ENCODE data around the gene ITK.

ITK gene

GRCh38 chr5:157283434-157283833, 102.8 kb downstream of the ITK start:
- TF ChIP-seq YY1 (IDR thresholded peaks at IDR 0.05; ENCODE audit: low read depth) (no peak), CEBPB (IDR thresholded peaks at IDR 0.05) (no peak), MAX (IDR thresholded peaks at IDR 0.05) (no peak), EGR1 (IDR thresholded peaks at IDR 0.05) (no peak), TEAD4 (IDR thresholded peaks at IDR 0.05) (no peak), REST (IDR thresholded peaks at IDR 0.05; ENCODE audit: low read depth) (no peak), ZBTB7A (IDR thresholded peaks at IDR 0.05; ENCODE audit: low read depth) (no peak), NFIC (IDR thresholded peaks at IDR 0.05) (no peak), CREB1 (IDR thresholded peaks at IDR 0.05; ENCODE audit: low read depth) (no peak), TCF12 (IDR thresholded peaks at IDR 0.05; ENCODE audit: low read depth) (no peak), FOXM1 (IDR thresholded peaks at IDR 0.05; ENCODE audit: borderline replicate concordance, low read depth) (no peak), RAD21 (IDR thresholded peaks at IDR 0.05; ENCODE audit: low read depth) (no peak), TAF1 (IDR thresholded peaks at IDR 0.05; ENCODE audit: low read depth) (no peak), EP300 (IDR thresholded peaks at IDR 0.05; ENCODE audit: borderline replicate concordance) (no peak), USF1 (IDR thresholded peaks at IDR 0.05) (no peak)

- TF ChIP-seq CEBPB (IDR thresholded peaks at IDR 0.05) (no peak), MAX (IDR thresholded peaks at IDR 0.05) (no peak), TCF12 (IDR thresholded peaks at IDR 0.05; ENCODE audit: low read depth) (no peak), ZBTB7A (IDR thresholded peaks at IDR 0.05; ENCODE audit: low read depth) (no peak), FOXM1 (IDR thresholded peaks at IDR 0.05; ENCODE audit: borderline replicate concordance, low read depth) (no peak), NFIC (IDR thresholded peaks at IDR 0.05) (no peak), EP300 (IDR thresholded peaks at IDR 0.05; ENCODE audit: borderline replicate concordance) (no peak), REST (IDR thresholded peaks at IDR 0.05; ENCODE audit: low read depth) (no peak), TAF1 (IDR thresholded peaks at IDR 0.05; ENCODE audit: low read depth) (no peak), RAD21 (IDR thresholded peaks at IDR 0.05; ENCODE audit: low read depth) (no peak), USF1 (IDR thresholded peaks at IDR 0.05) (no peak), EGR1 (IDR thresholded peaks at IDR 0.05) (no peak), YY1 (IDR thresholded peaks at IDR 0.05; ENCODE audit: low read depth) (no peak), CREB1 (IDR thresholded peaks at IDR 0.05; ENCODE audit: low read depth) (no peak)
These were observed 104.0 kb downstream of the ITK start for GRCh38 chr5:157284458-157285212.

- TF ChIP-seq USF1 (IDR thresholded peaks at IDR 0.05): no peak
- no peak for TF ChIP-seq RAD21 (IDR thresholded peaks at IDR 0.05; ENCODE audit: low read depth)
- no peak for TF ChIP-seq TCF12 (IDR thresholded peaks at IDR 0.05; ENCODE audit: low read depth)
- no peak for TF ChIP-seq CEBPB (IDR thresholded peaks at IDR 0.05)
- TF ChIP-seq MAX (IDR thresholded peaks at IDR 0.05): no peak
- TF ChIP-seq YY1 (IDR thresholded peaks at IDR 0.05; ENCODE audit: low read depth): no peak
- no peak for TF ChIP-seq EGR1 (IDR thresholded peaks at IDR 0.05)
- TF ChIP-seq REST (IDR thresholded peaks at IDR 0.05; ENCODE audit: low read depth): no peak
- TF ChIP-seq NFIC (IDR thresholded peaks at IDR 0.05): no peak
- no peak for TF ChIP-seq TEAD4 (IDR thresholded peaks at IDR 0.05)
- no peak for TF ChIP-seq FOXM1 (IDR thresholded peaks at IDR 0.05; ENCODE audit: borderline replicate concordance, low read depth)
- no peak for TF ChIP-seq EP300 (IDR thresholded peaks at IDR 0.05; ENCODE audit: borderline replicate concordance)
- no peak for TF ChIP-seq CREB1 (IDR thresholded peaks at IDR 0.05; ENCODE audit: low read depth)
- no peak for TF ChIP-seq TAF1 (IDR thresholded peaks at IDR 0.05; ENCODE audit: low read depth)
These were observed 104.8 kb downstream of the ITK start for GRCh38 chr5:157285310-157286035.

All from Ishikawa (cell line).